ENCODE data around the gene SIMC1.

The SIMC1 gene

DNA sequence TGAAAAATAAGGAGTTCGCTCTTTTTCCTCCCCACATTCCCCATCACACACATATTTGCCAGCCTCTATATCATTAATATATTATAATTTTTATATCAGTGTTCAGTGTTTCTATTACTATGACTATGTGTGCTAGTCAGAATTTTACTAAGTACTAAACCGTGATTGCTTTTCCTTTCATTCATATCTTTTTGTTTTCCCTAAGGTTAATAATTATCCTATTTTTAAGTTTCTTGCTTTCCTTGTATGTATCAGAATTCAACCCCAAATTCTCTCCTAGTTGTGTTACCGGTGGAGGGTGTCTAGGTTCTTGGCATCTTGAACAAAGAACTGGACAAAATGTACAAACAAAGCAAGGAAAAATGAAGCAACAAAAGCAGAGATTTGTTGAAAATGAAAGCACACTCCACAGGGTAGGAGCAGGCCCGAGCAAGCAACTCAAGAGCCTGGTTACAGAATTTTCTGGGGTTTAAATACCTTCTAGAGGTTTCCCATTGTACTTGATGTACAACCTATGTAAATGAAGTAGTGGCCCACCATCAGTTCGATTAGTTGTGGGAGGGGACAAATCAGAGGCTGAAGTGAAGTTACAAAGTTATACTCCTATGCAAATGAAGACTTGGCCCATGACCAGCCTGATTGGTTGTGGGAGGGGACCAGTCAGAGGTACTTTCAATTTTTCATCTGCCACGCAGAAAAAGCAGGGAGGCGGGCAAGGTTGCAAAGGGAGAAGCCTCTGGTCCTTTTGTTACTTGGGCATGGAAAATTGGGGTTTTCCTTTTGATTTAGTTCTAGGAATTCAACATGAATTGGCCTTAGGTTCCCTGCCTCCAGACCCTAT is 79.5 kb downstream of the SIMC1 start:
- no peak for DNase-seq

DNA sequence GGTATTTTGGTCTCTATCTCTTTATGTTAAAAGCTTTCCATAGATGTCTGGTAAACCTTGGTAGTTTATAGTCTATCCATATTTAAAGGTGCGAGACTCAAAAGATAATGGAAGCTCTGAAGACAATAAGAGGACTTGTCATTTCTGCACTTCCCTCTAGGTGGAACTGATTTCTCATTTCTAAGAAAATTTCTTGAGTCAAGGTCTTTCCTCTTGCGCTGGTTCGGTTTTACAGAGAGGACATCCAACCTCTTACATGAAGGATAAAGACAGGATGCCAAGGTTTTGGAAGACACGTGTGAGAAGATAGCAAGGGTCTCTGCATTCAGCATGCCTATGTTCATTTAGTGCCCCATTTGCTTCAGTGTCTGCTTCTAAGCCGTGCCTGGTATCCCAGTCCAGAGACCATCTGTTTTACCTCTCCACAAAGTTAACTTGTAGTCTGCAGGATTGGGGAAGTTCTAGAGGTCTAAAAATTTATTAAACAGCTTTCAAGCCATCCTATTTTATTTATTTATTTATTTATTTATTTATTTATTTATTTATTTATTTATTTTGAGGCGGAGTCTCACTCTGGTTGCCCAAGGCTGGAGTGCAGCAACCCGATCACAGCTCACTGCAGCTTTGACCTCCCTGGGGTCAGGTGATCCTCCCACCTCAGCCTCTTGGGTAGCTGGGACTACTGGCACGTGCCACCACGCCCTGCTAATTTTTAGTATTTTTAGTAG is 81.8 kb downstream of the SIMC1 start:
- no peak for DNase-seq

DNA sequence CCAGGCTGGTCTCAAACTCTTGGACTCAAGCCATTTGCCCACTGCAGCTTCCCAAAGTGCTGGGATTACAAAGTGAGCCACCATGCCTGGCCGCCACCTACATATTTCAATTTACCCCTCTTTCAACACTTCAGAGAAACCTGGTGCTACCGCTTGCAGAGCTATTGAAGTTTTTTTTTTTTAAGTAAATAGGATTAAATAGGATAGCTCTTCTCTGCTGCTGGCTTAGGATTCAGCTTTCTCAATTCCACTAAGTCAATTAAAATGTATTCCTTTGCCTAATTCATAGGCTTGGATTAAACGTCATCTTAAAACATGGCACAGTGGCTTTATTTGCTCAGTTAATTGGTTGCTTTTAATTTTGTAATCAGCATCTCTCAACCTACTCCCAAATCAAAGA is 82.4 kb downstream of the SIMC1 start:
- DNase-seq, result no peak

DNA sequence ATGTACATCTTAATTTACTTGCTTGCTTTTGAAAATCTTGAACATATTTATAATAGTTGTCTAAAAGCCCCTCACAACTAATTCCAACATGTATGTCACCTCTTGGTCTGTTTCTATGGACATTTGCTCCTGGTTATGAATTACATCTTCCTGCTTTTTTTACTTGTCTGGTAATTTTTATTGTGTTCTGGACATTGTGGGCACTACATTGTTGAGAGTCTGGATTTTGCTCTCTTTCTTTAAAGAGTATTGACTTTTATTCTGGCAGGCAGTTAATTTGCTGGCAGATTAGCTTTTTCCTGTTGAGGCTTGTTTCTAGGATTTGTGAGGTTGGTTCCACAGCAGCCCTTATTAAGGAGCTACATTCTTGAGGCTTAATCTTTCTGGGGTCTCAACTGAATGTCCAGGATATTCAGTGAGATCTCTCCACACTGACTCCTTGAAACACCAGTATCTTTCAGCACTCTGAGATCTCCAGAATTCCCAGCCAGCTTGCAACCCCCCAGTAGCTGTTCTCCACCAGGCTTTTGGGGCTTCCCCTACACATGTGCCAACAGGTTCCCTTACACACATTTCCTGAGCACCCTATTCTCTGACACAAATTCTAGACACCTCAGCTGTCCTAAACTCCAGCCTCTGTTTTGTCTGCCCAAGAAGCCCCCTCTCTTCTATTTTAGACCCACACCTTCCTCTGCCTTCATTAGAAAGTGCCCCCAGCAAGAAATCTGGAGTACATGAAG is 96.0 kb downstream of the SIMC1 start:
- DNase-seq, result no peak

DNA sequence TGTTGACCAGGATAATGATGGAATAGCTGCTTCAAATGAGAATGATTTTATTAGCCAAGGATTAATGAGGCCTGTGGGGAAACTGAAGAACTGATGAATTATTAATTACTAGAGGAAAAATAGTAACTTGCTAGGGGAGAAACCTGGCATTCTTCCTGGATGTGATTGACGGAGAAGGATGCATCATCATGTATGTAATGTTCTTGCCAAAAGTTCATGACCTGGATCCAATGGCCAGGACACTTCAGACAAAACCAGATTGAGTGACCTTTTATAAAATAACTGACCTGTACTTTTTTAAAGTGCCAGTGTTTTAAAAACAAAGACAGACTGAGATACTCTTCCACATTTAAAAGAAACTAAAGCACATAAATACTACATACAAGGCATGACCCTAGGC is 99.7 kb downstream of the SIMC1 start:
- no peak for DNase-seq

DNA sequence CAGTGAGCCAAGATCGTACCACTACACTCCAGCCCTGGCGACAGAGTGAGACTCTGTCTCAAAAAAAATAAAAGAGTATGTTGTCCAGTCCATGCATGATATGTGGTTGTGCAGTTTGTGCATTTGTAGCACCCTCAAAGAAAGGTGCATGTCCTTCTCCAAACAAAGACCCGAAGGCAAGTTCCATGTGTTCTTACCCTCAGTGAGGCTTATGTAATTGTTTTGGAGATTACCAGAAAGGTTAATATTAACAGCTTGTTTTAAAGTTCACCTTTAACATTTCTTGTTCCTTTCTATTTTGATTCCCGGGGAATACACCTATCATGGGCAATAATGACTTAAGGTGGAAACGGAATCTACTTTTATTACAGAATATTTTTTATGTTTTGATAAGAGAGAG is 101.1 kb downstream of the SIMC1 start:
- DNase-seq, result no peak

DNA sequence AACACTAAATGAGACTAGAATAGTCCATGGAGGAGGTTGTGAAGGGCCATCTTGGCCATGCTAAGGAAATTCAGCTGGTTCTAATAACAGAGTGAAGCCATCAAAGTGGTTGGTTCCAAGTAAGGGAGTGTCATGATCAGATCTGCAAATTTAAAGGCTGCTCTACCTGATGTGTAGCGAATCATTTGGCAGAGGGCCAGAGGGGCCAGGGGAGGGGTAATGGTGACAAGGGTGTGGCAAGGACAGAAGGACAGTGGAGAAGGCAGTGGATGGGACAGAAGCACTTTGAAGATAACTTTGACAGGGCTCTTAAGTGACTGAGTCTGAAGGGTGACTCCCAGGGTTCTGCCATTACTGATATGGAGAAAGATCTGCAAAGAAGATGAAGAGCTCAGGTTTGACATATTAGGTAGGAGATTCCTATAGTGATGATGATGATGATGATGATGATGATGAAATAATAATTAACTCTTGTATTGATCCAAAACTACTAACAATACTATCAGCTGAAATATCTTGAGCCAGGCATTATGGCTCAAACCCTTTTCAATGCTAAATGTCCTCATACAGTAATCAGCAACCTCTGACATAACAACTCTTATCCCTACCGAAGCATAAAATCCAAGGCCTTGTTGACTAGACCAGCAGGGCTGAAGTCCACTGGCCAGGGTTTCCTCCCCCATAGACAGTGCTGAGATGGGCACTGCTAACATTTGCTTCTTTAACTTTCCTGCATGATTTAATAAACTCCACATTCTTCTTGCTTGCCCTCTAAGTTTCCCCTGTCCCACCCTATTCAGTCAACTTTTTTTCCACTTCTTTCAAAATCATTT is 103.3 kb downstream of the SIMC1 start:
- no peak for DNase-seq

DNA sequence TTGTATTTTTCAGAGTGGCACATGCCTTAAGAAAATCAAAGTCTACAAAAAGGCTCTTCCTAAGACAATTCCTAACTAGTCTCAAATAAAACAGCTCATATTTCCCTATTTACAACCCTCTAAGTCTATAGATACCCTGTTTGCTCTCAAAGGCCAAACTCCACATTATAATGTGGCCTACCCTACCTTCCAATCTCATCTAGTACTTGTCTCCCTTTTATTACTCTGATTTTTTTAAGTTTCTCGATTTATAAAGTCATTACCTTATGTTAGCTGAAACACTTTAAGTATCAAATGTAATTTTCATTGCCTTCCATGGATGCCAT is 103.9 kb downstream of the SIMC1 start:
- no peak for DNase-seq

DNA sequence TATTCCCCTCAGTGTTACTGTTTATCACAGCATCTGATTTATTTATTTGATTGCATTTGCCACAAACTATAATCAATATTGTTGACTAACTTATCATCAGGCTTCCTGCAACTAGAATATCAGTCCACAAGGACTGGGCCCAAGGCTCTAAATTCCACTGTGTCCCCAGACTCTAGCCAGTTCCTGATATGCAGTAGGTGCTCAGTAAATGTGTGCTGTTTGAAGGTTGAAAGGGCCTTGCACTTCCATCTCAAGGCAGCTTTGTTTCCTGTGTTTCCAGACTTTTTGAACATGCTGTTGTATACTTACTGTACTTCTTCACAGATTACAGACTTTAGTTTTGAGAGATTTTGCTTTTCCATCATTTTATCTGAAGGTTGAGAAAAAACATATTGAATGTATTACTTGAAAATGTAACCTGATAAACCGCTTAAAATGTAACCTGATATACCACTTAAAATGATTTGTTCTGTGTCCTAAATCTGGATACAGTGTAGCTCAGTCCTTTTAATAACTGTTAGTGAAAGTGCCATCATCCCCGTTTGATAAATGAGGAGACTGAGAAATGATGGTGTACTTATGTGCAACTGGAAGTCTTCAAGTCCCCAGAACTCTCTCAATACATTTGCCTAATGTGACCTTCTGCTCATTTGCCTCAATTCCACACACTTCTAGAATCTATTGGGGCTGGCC is 104.7 kb downstream of the SIMC1 start:
- DNase-seq, result no peak

DNA sequence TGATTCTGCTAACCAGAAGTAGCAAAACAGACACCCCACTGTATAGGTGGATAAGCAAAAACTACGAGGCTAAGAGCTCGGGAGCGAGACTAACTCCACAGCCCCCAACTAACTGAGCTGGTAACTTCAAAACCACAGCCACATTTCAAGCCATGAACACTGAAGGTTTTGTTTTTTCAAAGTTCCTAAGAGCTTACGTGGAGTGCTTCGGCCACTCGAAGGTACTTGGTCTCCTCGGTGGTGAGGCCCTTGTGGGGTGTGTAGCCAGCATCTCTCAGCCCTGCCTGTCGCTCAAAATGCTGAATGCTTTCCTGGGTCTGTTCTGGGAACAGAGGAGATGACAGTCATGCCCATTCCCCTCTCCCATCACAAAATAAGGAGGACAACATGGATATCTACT is 112.2 kb downstream of the SIMC1 start:
- no peak for DNase-seq

DNA sequence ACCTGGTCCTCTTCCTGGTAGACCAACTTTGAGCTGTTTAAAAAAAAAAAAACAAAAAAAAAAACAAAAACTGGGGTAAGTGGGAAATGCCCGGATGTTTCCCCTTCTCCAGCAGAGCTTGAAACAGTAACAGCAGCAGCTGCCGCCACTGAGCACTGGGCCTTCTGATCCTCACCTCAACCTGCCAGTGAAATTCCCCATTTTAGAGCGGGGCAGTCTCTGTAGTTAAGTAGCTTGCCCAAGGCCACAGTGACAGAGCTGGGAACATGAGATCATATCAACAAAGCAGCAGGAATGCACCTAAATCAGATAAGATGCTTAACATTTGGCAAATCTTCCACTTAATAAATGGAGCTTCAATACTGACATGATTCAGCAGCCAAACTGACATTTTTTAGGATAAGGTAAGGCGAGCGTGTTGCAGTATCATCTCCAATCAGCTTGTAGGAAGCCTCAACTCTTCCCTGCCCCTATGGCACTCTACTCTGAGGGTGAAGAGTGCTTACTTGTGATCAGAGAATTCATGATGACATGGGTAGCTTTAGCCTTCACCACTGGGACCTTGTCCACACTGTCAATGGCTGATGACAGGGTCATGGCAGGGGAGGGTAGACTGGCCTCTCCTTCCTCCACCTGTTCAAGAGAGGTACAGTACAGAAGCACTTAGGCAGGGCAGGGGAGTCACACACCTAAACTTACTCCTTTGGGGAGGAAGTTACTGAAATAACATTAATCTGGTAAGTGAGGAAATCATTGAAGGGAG is 114.1 kb downstream of the SIMC1 start:
- DNase-seq, result no peak

DNA sequence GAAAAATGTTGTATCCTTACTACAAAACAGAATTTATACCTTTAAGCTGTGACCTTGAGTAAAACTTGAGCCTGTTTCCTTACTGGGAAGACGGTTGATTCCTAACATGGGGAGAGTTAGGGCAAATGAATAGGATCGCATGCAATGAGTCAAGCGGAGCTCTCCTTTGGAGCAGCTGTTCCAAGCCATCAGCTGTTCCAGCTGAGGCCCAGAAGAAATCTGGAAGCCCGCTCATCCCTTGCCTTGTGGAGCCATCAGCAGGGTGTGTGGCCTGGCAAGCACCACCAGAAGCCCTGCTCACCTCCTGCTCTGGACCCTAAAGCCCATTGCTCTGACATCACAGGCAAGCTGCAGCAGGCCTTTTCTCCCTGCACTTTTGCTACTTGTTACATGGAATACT is 115.3 kb downstream of the SIMC1 start:
- DNase-seq, result no peak

DNA sequence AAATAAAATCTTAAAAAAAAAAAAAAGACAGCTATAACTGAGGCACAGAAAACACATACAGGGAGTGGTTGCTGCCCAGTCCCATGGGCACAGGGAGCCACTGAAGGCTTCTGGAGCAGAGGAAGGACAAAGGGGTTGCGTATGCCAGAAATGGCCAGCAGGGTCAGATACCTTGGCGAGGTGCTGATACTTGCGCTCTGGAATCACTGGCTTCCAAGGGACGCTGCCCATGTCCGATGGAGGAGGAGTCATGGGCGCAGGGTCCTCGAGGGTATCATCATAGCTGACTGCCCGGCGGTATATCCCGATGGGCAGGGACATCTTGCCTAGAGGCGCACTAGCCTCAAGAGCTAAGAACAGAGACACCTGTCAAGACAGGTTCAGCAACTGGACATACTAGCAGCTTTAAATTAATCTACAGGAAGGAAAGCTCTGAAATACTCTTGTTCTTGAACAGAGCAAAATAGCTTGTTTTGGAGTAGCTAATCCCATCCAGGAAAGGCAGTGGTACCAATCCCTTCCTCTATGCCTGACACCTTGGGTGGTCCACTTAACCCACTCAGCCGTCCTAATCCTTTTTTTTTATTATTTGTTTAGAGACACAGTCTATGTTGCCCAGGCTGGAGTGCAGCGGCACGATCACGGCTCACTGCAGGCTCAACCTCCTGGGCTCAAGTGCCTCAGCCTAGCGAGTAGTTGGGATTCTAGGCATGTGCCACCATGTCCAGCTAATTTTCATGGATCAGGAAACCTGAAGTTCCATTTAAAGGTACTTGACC is 117.4 kb downstream of the SIMC1 start:
- no peak for DNase-seq

DNA sequence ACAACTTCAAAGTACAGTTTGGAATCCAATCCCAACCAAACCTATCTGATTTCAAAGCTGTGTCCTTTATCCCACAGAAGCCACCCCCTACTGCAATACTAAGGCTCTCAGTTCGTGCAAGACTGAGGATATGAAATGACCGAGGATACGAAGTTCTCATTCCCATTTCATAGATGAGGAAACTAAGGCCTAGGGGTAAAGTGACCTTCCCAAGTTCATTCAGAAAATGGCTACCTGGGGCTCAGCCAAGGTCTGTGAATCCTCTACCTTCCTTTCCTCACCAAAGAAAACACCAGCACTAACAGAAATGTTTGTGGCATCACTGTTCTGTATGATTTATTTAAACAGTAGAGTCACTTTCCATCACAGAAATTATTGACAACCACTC is 117.9 kb downstream of the SIMC1 start:
- DNase-seq, result no peak

DNA sequence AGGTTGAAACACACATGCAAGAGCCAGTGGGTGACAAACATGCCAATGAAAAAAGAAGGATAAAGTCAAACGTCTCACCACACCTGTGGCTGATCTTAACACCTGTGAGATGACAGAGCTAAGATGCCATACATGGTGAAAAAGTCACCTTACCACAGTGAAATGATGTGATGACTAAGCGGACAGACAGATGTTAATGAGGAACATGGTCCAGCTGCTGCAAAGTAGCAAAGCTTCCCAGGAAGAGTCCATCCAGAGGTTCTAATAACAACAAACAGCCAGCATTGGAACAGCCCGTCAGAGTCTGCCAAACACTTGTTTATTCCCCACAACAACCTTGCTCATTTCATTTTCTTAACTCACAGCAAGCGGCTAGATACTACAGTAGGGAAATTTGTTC is 121.4 kb downstream of the SIMC1 start:
- DNase-seq, result no peak

DNA sequence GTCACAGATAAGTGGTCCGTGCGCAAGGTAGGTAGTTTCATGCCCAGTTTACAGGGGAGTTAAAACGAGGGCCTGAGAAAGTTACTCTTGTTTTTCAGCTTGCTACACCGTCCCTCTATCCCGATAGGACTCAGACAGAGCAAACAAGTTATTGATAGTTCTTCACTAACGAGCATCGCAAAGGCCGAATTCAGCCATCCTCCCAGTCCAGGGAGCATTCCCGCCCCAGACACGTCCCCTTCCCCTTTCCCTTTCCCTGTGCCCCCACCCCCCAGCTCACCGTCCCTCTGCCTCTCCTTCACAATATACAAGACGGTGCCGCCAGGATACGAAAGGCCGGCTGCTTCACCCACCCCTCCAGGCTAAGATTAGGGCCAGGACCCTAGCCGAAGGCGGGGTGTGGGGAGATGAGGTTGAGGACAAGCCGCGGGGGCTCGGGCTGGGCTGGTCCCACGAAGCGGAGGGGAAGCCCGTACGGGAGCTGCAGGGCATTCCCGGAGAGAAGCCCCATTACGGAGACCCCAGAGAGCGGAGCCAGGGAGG is 122.7 kb downstream of the SIMC1 start:
- DNase-seq, result peak in 1 of 2 donors; percentile 2

DNA sequence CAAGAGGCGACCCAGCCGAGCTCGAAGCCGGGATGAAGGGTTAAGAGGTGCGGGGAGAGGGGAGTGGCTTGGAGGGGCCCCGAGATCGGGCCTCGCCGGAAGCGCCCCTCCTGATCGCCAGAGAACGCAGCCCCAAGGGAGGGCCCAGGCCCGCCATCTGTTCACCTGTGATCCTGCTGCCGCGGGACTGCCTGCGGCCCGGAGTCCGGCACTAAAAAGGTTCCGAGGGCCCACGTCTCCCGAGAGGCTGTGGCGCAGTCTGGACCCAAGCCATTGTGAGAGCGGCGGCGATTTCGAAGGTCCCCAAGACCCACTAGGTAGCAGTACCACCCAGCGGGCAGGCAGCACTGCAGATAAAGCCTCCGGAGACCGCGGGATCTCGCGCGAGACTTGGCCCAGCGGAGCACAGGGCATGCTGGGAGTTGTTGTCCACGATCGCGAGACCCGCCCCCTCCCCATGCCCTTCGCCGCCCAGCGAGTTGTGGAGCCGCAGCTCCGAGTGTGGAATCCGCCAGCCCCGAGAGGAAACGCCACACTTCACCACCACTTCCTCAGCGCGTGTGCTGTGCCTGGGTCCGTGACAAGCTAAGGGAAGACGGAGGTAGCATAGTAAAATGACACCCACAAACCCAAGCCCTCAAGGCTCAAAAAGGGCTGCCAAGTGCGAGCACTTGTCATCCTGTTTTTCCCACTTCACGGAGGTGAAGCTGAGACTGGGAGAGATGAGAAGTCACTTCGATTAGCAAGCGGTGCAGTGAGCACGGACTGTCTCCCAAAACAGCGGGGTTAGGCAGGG is 123.4 kb downstream of the SIMC1 start, which contains the start of gene KIAA1191:
Gene KIAA1191, minus strand, starts transcription at position 328 of the 796 bp plus-strand sequence. CDS start 2,256 bp downstream, outside the sequence.
- peak; percentile 96 for DNase-seq

DNA sequence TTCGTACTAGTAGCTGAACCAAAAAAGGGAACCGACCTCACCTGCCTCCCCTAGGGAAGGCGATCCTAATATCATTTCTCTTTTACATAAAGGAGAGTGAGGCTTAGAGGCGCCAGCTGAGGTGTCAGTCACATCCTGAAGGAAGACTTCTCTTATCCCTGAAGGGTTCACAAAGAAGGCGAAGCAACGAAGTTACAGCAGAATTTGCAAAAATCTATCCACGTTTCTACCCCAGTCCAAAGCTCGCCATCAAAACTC is 123.9 kb downstream of the SIMC1 start:
- no peak for DNase-seq

DNA sequence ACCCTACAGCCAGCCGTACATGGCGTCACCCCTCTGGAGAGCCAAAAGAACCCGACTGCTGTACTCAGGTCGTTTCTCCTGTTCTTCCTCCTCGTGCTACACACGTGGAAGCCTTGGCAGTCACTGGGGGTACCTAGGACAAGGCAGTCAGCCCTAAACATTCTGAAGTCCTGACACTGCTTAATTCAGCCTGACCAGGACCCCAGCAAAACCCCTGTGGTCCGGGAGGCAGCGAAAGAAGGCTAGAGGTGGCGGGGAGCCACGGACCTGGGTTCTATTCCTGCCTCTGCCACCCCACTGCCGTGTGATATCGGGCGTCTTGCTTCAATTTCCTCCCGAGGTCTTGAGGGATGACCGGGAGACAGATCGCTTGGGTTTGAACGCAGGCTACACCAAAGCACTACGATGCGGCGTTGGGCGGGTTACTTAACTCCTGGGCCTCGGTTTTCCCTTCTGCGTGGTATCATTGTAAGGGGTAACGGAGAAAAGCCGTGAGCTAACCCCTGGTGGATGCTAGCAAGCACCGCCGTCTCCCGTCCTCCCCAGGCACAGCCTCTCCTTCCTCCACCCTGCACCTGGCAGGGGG is 126.6 kb downstream of the SIMC1 start:
- no peak for DNase-seq

Data from CD4-positive, alpha-beta T cell treated with Interleukin-1 beta for 1 hour (primary cell).